WERI-Rb-1 (cell line): ENCODE measurements around the gene PRMT2.

Source experiments
- DNase-seq: peaks from one replicate; pipeline ENCODE4 v3.0.0-alpha.2; 2020
- H3K27ac ChIP-seq: fragments of 250-450 bp; sonication (Bioruptor Pico); 2 replicates; pipeline ENCODE4 v1.5.1; 2020; ENCODE audit warnings: mild to moderate bottlenecking, moderate library complexity
- H3K27me3 ChIP-seq: fragments of 250-450 bp; sonication (Bioruptor Pico); 2 replicates; pipeline ENCODE4 v1.5.1; 2021; ENCODE audit warnings: mild to moderate bottlenecking, low read depth, moderate library complexity; ENCODE audit not compliant: insufficient read depth, severe bottlenecking
- H3K36me3 ChIP-seq: fragments of 250-450 bp; sonication (Bioruptor Pico); 2 replicates; pipeline ENCODE4 v1.5.1; 2020; ENCODE audit warnings: mild to moderate bottlenecking, moderate library complexity
- H3K4me3 ChIP-seq: 2 replicates; pipeline ENCODE4 v1.5.1; 2011; ENCODE audit warnings: low read depth, mild to moderate bottlenecking, control low read depth, low read length
- H3K9me3 ChIP-seq: fragments of 250-450 bp; sonication (Bioruptor Pico); 2 replicates; pipeline ENCODE4 v1.5.1; 2021; ENCODE audit warnings: mild to moderate bottlenecking, moderate library complexity; ENCODE audit not compliant: severe bottlenecking
- CTCF ChIP-seq: IDR thresholded peaks from 2 replicates; pipeline ENCODE4 v1.5.1; 2011; ENCODE audit warnings: low read depth, mild to moderate bottlenecking, control low read depth, inconsistent platforms, low read length

Gene PRMT2

GRCh38 chr21:46610018-46610701, 25.3 kb upstream of the PRMT2 start:
- no peak overlapping the region for H3K27ac ChIP-seq
- DNase-seq = no peak
- TF ChIP-seq CTCF = no peak
- no peaks in the 10 kb centered on the region for H3K27me3 ChIP-seq
- no peaks in the 10 kb centered on the region for H3K36me3 ChIP-seq
- H3K9me3 ChIP-seq = peaks cover 6% of the 10 kb centered on the region
- no peak overlapping the region for H3K4me3 ChIP-seq

- peaks cover 6% of the 10 kb centered on the region for H3K9me3 ChIP-seq
- TF ChIP-seq CTCF = no peak
- no peaks in the 10 kb centered on the region for H3K36me3 ChIP-seq
- DNase-seq = no peak
- H3K27me3 ChIP-seq = no peaks in the 10 kb centered on the region
- no peak overlapping the region for H3K4me3 ChIP-seq
- H3K27ac ChIP-seq = no peak overlapping the region
Observed at GRCh38 chr21:46613391-46613790, 22.1 kb upstream of the PRMT2 start.

GRCh38 chr21:46616050-46616449, 19.4 kb upstream of the PRMT2 start:
- TF ChIP-seq CTCF = no peak
- no peaks in the 10 kb centered on the region for H3K36me3 ChIP-seq
- H3K27ac ChIP-seq = no peak overlapping the region
- no peak for DNase-seq
- H3K27me3 ChIP-seq = no peaks in the 10 kb centered on the region
- peaks cover 2% of the 10 kb centered on the region for H3K9me3 ChIP-seq
- H3K4me3 ChIP-seq = no peak overlapping the region

- H3K4me3 ChIP-seq = no peak overlapping the region
- H3K36me3 ChIP-seq = no peaks in the 10 kb centered on the region
- no peak overlapping the region for H3K27ac ChIP-seq
- DNase-seq = no peak
- H3K9me3 ChIP-seq = peaks cover 2% of the 10 kb centered on the region
- no peak for TF ChIP-seq CTCF
- H3K27me3 ChIP-seq = no peaks in the 10 kb centered on the region
Observed at GRCh38 chr21:46616656-46617055, 18.8 kb upstream of the PRMT2 start.

GRCh38 chr21:46617267-46618051, 18.0 kb upstream of the PRMT2 start:
- H3K36me3 ChIP-seq = no peaks in the 10 kb centered on the region
- H3K27ac ChIP-seq = no peak overlapping the region
- TF ChIP-seq CTCF = no peak
- DNase-seq = no peak
- peaks cover 2% of the 10 kb centered on the region for H3K9me3 ChIP-seq
- H3K4me3 ChIP-seq = no peak overlapping the region
- H3K27me3 ChIP-seq = no peaks in the 10 kb centered on the region
